ENCODE data around the gene FGFR4. TPM values are rescaled to one million over a fixed set of nuclear protein-coding genes. Genes with fewer than 3 reads are reported as not detected.
A peak's percentile ranks its signal among the peaks of the same experiment; 100 is the strongest.

Gene FGFR4
- total and polyA plus RNA-seq, 5 donors: 1.5 to 3.7 (median 3.5) TPM

- Histone ChIP-seq H3K27ac (ENCODE audit: low read length) (no peak overlapping the region), H3K4me1 (ENCODE audit: control insufficient read depth, insufficient read depth, low read length) (peaks cover 3% of the 10 kb centered on the region), H3K27me3 (ENCODE audit: control insufficient read depth, insufficient read depth) (no peaks in the 10 kb centered on the region), H3K4me3 (ENCODE audit: low read length) (no peak overlapping the region), H3K9me3 (ENCODE audit: control insufficient read depth, low read length) (no peaks in the 10 kb centered on the region)
- ATAC-seq: no peak
- DNase-seq: no peak
- WGBS: 58% methylated on average over 4 of the region's 4 CpGs
- intact Hi-C loops (cut with DNase I): no loop called here
Observed at GRCh38 chr5:177084175-177084574, 2.5 kb upstream of the FGFR4 start.

- Histone ChIP-seq H3K9me3 (ENCODE audit: control insufficient read depth, low read length) (no peaks in the 10 kb centered on the region), H3K27me3 (ENCODE audit: control insufficient read depth, insufficient read depth) (no peaks in the 10 kb centered on the region), H3K4me1 (ENCODE audit: control insufficient read depth, insufficient read depth, low read length) (peaks cover 9% of the 10 kb centered on the region), H3K27ac (ENCODE audit: low read length) (no peak overlapping the region), H3K4me3 (ENCODE audit: low read length) (no peak overlapping the region)
- intact Hi-C loops (cut with DNase I): no loop called here
- ATAC-seq: no peak
- WGBS: 51% methylated on average over 13 of the region's 13 CpGs
- DNase-seq: no peak
Observed at GRCh38 chr5:177085985-177086653, 596 bp upstream of the FGFR4 start.

GRCh38 chr5:177087398-177088005, 787 bp downstream of the FGFR4 start:
- Histone ChIP-seq H3K4me3 (ENCODE audit: low read length) (peak overlapping the region; percentile 27), H3K27ac (ENCODE audit: low read length) (no peak overlapping the region), H3K9me3 (ENCODE audit: control insufficient read depth, low read length) (no peaks in the 10 kb centered on the region), H3K4me1 (ENCODE audit: control insufficient read depth, insufficient read depth, low read length) (peaks cover 9% of the 10 kb centered on the region), H3K27me3 (ENCODE audit: control insufficient read depth, insufficient read depth) (no peaks in the 10 kb centered on the region)
- WGBS: 31% methylated on average over 23 of the region's 23 CpGs
- intact Hi-C loops (cut with DNase I): no loop called here
- no peak for DNase-seq
- ATAC-seq: no peak

- ATAC-seq: peak; percentile 52 to 55
- peak; percentile 71 to 83 (median 79) for DNase-seq
- Histone ChIP-seq H3K4me1 (ENCODE audit: control insufficient read depth, insufficient read depth, low read length) (peaks cover 9% of the 10 kb centered on the region), H3K9me3 (ENCODE audit: control insufficient read depth, low read length) (no peaks in the 10 kb centered on the region), H3K27me3 (ENCODE audit: control insufficient read depth, insufficient read depth) (no peaks in the 10 kb centered on the region), H3K27ac (ENCODE audit: low read length) (no peak overlapping the region), H3K4me3 (ENCODE audit: low read length) (no peak overlapping the region)
- WGBS: 36% methylated on average over 5 of the region's 5 CpGs
- intact Hi-C loops (cut with DNase I): no loop called here
Observed at GRCh38 chr5:177089127-177089526, 2.4 kb downstream of the FGFR4 start.

GRCh38 chr5:177089825-177090641, 3.3 kb downstream of the FGFR4 start:
- ATAC-seq: no peak

DNA sequence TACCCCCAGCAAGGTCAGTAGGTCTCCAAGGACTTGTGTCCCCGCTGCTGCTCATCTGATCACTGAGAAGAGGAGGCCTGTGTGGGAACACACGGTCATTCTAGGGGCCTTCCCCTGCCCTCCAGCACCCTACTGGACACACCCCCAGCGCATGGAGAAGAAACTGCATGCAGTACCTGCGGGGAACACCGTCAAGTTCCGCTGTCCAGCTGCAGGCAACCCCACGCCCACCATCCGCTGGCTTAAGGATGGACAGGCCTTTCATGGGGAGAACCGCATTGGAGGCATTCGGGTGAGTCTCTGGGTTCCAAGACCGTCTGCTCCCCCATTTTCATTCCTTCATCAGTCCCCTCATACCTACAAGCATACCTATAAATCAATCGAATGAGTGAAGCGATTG, 4.1 kb downstream of the FGFR4 start:
- intact Hi-C loops (cut with DNase I): no loop called here
- Histone ChIP-seq H3K27ac (ENCODE audit: low read length) (no peak overlapping the region), H3K4me1 (ENCODE audit: control insufficient read depth, insufficient read depth, low read length) (peaks cover 18% of the 10 kb centered on the region), H3K4me3 (ENCODE audit: low read length) (no peak overlapping the region), H3K27me3 (ENCODE audit: control insufficient read depth, insufficient read depth) (no peaks in the 10 kb centered on the region), H3K9me3 (ENCODE audit: control insufficient read depth, low read length) (no peaks in the 10 kb centered on the region)
- ATAC-seq (no peak), DNase-seq (no peak)
- WGBS: 97% methylated on average over 13 of the region's 13 CpGs

More at GRCh38 chr5:177089825-177090641, 3.3 kb downstream of the FGFR4 start:
- no peaks in the 10 kb centered on the region for H3K9me3 ChIP-seq (ENCODE audit: control insufficient read depth, low read length)
- intact Hi-C loops (cut with DNase I): no loop called here
- H3K4me3 ChIP-seq (ENCODE audit: low read length): no peak overlapping the region
- peaks cover 14% of the 10 kb centered on the region for H3K4me1 ChIP-seq (ENCODE audit: control insufficient read depth, insufficient read depth, low read length)
- H3K27me3 ChIP-seq (ENCODE audit: control insufficient read depth, insufficient read depth): no peaks in the 10 kb centered on the region
- WGBS: 85% methylated on average over 21 of the region's 21 CpGs
- no peak overlapping the region for H3K27ac ChIP-seq (ENCODE audit: low read length)
- DNase-seq: no peak

GRCh38 chr5:177091232-177091631, 4.5 kb downstream of the FGFR4 start:
- Histone ChIP-seq H3K27me3 (ENCODE audit: control insufficient read depth, insufficient read depth) (no peaks in the 10 kb centered on the region), H3K4me1 (ENCODE audit: control insufficient read depth, insufficient read depth, low read length) (peaks cover 18% of the 10 kb centered on the region), H3K9me3 (ENCODE audit: control insufficient read depth, low read length) (no peaks in the 10 kb centered on the region), H3K27ac (ENCODE audit: low read length) (no peak overlapping the region), H3K4me3 (ENCODE audit: low read length) (no peak overlapping the region)
- DNase-seq: peak in 1 of 3 donors; percentile 21
- intact Hi-C loops (cut with DNase I): no loop called here
- 88% methylated on average over 3 of the region's 3 CpGs for WGBS
- ATAC-seq: no peak

- H3K4me1 ChIP-seq (ENCODE audit: control insufficient read depth, insufficient read depth, low read length): peaks cover 16% of the 10 kb centered on the region
- H3K9me3 ChIP-seq (ENCODE audit: control insufficient read depth, low read length): no peaks in the 10 kb centered on the region
Observed at GRCh38 chr5:177092178-177093081, 5.7 kb downstream of the FGFR4 start.

GRCh38 chr5:177093082-177093712, 6.5 kb downstream of the FGFR4 start:
- DNase-seq (peak in 2 of 3 donors; percentile 48 to 52), ATAC-seq (no peak)
- Histone ChIP-seq H3K9me3 (ENCODE audit: control insufficient read depth, low read length) (no peaks in the 10 kb centered on the region), H3K4me3 (ENCODE audit: low read length) (no peak overlapping the region), H3K27ac (ENCODE audit: low read length) (no peak overlapping the region), H3K4me1 (ENCODE audit: control insufficient read depth, insufficient read depth, low read length) (peaks cover 16% of the 10 kb centered on the region), H3K27me3 (ENCODE audit: control insufficient read depth, insufficient read depth) (no peaks in the 10 kb centered on the region)
- intact Hi-C loops (cut with DNase I): no loop called here
- 96% methylated on average over 40 of the region's 40 CpGs for WGBS

More at GRCh38 chr5:177092178-177093081, 5.7 kb downstream of the FGFR4 start:
- intact Hi-C loops (cut with DNase I): no loop called here
- DNase-seq (peak in 1 of 3 donors; percentile 50), ATAC-seq (no peak)
- WGBS: 91% methylated on average over 32 of the region's 32 CpGs
- H3K27me3 ChIP-seq (ENCODE audit: control insufficient read depth, insufficient read depth): no peaks in the 10 kb centered on the region
- H3K27ac ChIP-seq (ENCODE audit: low read length): no peak overlapping the region
- no peak overlapping the region for H3K4me3 ChIP-seq (ENCODE audit: low read length)

DNA sequence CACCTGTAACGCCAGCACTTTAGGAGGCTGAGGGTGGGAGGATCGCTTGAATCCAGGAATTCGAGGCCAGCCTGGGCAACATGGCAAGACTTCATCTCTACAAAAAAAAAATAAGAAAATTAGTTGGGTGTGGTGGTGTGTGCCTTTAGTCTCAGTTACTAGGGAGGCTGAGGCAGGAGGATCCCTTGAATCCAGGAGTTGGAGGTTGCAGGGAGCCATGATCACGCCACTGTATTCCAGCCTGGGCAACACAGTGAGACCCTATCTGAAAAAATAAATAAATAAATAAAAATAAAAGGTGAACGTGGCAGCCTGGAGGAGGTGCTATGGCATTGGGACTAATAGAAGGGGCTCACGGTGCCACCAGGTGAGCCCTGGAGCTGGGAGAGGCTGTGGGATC, 7.1 kb downstream of the FGFR4 start:
- H3K27ac ChIP-seq (ENCODE audit: low read length): no peak overlapping the region
- ATAC-seq (no peak), DNase-seq (no peak)
- intact Hi-C loops (cut with DNase I): no loop called here
- peaks cover 14% of the 10 kb centered on the region for H3K4me1 ChIP-seq (ENCODE audit: control insufficient read depth, insufficient read depth, low read length)
- H3K9me3 ChIP-seq (ENCODE audit: control insufficient read depth, low read length): no peaks in the 10 kb centered on the region
- WGBS: 91% methylated on average over 6 of the region's 6 CpGs
- H3K4me3 ChIP-seq (ENCODE audit: low read length): no peak overlapping the region
- H3K27me3 ChIP-seq (ENCODE audit: control insufficient read depth, insufficient read depth): no peaks in the 10 kb centered on the region
